Measurements from ENCODE around the gene LRRC72. TPM values are rescaled to one million over a fixed set of nuclear protein-coding genes. Genes with fewer than 3 reads are reported as not detected.

LRRC72 gene
- total RNA-seq, 1 donor from 2014 or later: not detected

GRCh38 chr7:16492513-16493062 is 34.0 kb upstream of the LRRC72 start:
- Mint-ChIP-seq H3K27me3 (ENCODE audit: unreplicated experiment) (no peaks in the 10 kb centered on the region), H3K9me3 (ENCODE audit: unreplicated experiment) (no peaks in the 10 kb centered on the region), H3K4me1 (ENCODE audit: unreplicated experiment) (no peaks in the 10 kb centered on the region), H3K4me3 (ENCODE audit: unreplicated experiment) (no peak overlapping the region), H3K27ac (ENCODE audit: unreplicated experiment) (no peak overlapping the region), H3K36me3 (ENCODE audit: unreplicated experiment) (no peaks in the 10 kb centered on the region)
- TF ChIP-seq, protein P1, sequence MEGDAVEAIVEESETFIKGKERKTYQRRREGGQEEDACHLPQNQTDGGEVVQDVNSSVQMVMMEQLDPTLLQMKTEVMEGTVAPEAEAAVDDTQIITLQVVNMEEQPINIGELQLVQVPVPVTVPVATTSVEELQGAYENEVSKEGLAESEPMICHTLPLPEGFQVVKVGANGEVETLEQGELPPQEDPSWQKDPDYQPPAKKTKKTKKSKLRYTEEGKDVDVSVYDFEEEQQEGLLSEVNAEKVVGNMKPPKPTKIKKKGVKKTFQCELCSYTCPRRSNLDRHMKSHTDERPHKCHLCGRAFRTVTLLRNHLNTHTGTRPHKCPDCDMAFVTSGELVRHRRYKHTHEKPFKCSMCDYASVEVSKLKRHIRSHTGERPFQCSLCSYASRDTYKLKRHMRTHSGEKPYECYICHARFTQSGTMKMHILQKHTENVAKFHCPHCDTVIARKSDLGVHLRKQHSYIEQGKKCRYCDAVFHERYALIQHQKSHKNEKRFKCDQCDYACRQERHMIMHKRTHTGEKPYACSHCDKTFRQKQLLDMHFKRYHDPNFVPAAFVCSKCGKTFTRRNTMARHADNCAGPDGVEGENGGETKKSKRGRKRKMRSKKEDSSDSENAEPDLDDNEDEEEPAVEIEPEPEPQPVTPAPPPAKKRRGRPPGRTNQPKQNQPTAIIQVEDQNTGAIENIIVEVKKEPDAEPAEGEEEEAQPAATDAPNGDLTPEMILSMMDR (IDR thresholded peaks at IDR 0.05): no peak
- no peak for DNase-seq (ENCODE audit: extremely low spot score, unreplicated experiment)

DNA sequence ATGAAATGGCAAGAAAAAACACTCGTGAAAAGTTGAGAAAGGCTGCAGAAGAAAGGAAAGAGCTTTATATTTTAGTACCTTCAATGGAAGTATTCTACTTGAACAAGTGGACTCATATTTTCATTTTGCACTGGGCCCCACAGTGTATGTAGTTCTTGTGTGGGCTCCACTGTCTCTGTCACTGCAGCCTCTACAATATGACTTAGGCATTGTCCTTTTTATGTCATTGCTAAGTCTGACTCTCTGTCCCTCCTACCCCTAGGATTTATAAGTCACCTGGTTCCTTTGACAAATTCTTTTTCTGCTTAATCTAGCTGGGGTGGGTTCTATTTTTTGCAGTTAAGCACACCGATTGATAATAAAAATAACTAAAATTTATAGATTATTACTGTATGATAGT is 33.4 kb upstream of the LRRC72 start:
- TF ChIP-seq, protein P1 (IDR thresholded peaks at IDR 0.05): no peak
- H3K36me3 Mint-ChIP-seq (ENCODE audit: unreplicated experiment): no peaks in the 10 kb centered on the region
- no peaks in the 10 kb centered on the region for H3K4me1 Mint-ChIP-seq (ENCODE audit: unreplicated experiment)
- no peaks in the 10 kb centered on the region for H3K27me3 Mint-ChIP-seq (ENCODE audit: unreplicated experiment)
- no peak for DNase-seq (ENCODE audit: extremely low spot score, unreplicated experiment)
- H3K27ac Mint-ChIP-seq (ENCODE audit: unreplicated experiment): no peak overlapping the region
- H3K9me3 Mint-ChIP-seq (ENCODE audit: unreplicated experiment): no peaks in the 10 kb centered on the region
- H3K4me3 Mint-ChIP-seq (ENCODE audit: unreplicated experiment): no peak overlapping the region

DNA sequence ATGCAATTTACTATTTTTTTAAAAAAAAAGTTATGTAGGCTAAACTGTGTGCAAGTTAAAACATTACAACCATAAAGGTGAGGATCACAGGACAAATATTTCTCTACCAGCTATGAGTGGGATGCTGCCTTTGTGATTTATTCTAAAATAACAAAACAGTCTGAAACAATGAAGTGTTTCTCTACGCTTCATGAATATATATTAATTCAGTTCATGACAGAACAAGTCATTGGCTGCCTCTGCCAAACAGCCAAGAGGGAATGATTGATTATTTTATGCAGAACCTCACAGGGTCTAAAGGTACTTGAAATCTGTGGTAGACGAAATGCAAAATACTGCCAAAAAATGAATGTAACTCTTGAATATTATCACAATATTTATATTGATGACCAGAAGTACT is 32.1 kb upstream of the LRRC72 start:
- H3K4me3 Mint-ChIP-seq (ENCODE audit: unreplicated experiment): no peak overlapping the region
- no peaks in the 10 kb centered on the region for H3K36me3 Mint-ChIP-seq (ENCODE audit: unreplicated experiment)
- no peak for DNase-seq (ENCODE audit: extremely low spot score, unreplicated experiment)
- H3K9me3 Mint-ChIP-seq (ENCODE audit: unreplicated experiment): no peaks in the 10 kb centered on the region
- TF ChIP-seq, protein P1 (IDR thresholded peaks at IDR 0.05): no peak
- H3K27ac Mint-ChIP-seq (ENCODE audit: unreplicated experiment): no peak overlapping the region
- H3K27me3 Mint-ChIP-seq (ENCODE audit: unreplicated experiment): no peaks in the 10 kb centered on the region
- H3K4me1 Mint-ChIP-seq (ENCODE audit: unreplicated experiment): no peaks in the 10 kb centered on the region

DNA sequence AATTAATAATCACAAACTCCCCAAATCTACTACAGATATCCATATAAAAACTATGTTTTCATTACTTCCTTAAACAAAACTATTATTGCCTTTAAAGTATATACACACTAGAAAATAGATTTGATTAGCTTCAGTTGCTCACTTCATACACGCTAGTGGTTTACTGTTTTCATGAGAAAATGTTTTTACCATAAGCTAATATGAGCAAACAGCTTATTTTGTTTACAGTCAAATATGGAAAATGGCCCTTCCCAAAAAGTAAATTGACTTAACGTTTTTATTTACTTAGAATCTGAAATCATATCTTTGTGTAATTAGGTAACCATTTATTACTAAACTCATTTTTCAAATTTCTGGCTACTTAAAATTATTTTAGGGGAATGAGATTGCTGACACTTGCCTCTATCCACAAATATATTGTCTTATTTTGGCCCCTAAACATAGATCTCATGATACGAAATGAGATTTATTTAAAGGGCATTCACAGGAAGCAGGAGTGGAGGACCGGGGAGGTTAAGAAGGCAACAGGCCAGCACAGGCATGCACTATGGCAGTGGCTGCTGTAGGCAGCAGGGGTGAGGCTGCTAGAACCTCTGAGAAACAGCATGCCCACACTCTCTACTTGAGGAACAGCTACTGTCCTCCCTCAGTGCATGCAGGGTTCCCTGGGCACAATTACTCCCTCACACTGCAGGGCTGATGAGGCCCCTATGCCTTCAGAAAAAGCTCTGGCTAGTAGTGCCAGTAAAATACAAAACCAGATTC is 31.5 kb upstream of the LRRC72 start:
- DNase-seq (ENCODE audit: extremely low spot score, unreplicated experiment): no peak
- Mint-ChIP-seq H3K27me3 (ENCODE audit: unreplicated experiment) (no peaks in the 10 kb centered on the region), H3K36me3 (ENCODE audit: unreplicated experiment) (no peaks in the 10 kb centered on the region), H3K4me3 (ENCODE audit: unreplicated experiment) (no peak overlapping the region), H3K4me1 (ENCODE audit: unreplicated experiment) (no peaks in the 10 kb centered on the region), H3K9me3 (ENCODE audit: unreplicated experiment) (no peaks in the 10 kb centered on the region), H3K27ac (ENCODE audit: unreplicated experiment) (no peak overlapping the region)
- TF ChIP-seq, protein P1 (IDR thresholded peaks at IDR 0.05): no peak

DNA sequence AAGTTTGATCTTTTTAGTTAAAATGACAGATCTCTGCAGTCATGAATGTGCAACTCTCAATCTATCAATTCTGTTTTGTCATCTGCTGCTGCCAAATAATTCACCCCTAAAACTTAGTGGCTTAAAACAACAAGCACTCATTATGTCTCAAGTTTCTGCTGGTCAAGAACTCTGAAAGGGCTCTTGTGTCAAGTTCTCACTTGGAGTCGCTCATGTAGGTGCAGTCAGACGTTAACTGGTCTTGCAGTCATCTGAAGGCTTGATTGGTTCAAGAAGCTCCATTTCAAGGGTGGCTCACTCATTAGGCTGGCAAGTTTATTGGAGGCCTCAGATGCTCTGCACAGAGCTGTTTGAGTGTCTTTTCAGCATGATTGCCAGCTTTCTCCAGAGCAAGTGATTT is 28.5 kb upstream of the LRRC72 start:
- Mint-ChIP-seq H3K4me3 (ENCODE audit: unreplicated experiment) (no peak overlapping the region), H3K27ac (ENCODE audit: unreplicated experiment) (no peak overlapping the region), H3K36me3 (ENCODE audit: unreplicated experiment) (no peaks in the 10 kb centered on the region), H3K9me3 (ENCODE audit: unreplicated experiment) (no peaks in the 10 kb centered on the region), H3K27me3 (ENCODE audit: unreplicated experiment) (no peaks in the 10 kb centered on the region), H3K4me1 (ENCODE audit: unreplicated experiment) (no peaks in the 10 kb centered on the region)
- DNase-seq (ENCODE audit: extremely low spot score, unreplicated experiment): no peak
- TF ChIP-seq, protein P1 (IDR thresholded peaks at IDR 0.05): no peak
